ENCODE results near the gene ATG7.

ATG7 gene

GRCh38 chr3:11463591-11463990, 191.4 kb downstream of the ATG7 start:
- no peak for DNase-seq (ENCODE audit: low spot score)
- TF ChIP-seq CTCF (IDR thresholded peaks at IDR 0.05; ENCODE audit: extremely low read depth, insufficient read depth, missing control alignments): no peak
- in situ Hi-C loops (cut with MboI; ENCODE audit: low pct_unique_long_range_greater_than_20kb, low sequenced_read_pairs, unreplicated experiment): no loop called here

- no peak for DNase-seq (ENCODE audit: low spot score)
- in situ Hi-C loops (cut with MboI; ENCODE audit: low pct_unique_long_range_greater_than_20kb, low sequenced_read_pairs, unreplicated experiment): no loop called here
- no peak for TF ChIP-seq CTCF (IDR thresholded peaks at IDR 0.05; ENCODE audit: extremely low read depth, insufficient read depth, missing control alignments)
These were observed 192.2 kb downstream of the ATG7 start for GRCh38 chr3:11464356-11464755.

DNA sequence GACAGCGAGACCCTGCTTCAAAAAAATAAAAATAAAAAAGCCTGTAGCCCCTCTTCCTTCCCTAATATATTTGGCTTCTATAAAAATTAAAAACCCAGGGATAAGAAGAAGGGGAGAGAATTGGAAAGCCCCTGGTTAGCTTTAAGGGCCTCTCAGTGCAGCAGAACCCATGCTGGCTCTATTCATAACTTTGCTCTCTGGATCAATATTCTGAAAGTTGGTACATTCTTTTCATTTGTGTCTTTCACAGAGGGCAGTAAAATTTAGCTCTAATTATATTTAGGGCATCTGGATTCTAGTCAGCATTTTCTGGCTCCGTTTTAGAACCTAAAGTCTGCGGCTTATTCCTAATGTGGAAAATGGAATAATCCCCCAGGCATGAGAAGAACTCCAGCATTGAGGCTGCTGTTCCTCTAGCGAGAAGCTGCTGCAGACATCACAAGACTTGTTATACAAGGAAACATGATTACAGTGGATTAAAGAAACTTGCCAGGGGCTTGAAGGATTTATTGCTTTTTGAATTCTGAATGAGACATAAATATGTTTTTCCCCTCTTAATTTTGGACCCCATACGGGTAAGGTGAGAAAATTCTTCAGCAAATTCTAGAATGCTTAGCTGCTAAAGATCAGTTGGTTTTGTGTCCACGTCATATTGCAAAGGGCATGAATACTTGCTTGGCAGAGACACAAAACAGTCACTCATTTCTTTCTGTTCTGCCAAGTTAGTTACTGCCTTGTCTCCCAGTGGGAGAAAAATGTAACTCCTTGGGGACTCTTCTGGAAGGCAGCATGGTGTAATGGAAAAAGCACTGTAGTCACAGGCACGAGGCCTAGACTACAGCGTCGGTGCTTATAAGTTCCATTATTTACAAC, 193.8 kb downstream of the ATG7 start:
- TF ChIP-seq CTCF (IDR thresholded peaks at IDR 0.05; ENCODE audit: extremely low read depth, insufficient read depth, missing control alignments): no peak
- in situ Hi-C loops (cut with MboI; ENCODE audit: low pct_unique_long_range_greater_than_20kb, low sequenced_read_pairs, unreplicated experiment): no loop called here
- no peak for DNase-seq (ENCODE audit: low spot score)

GRCh38 chr3:11467875-11468274, 195.7 kb downstream of the ATG7 start:
- in situ Hi-C loops (cut with MboI; ENCODE audit: low pct_unique_long_range_greater_than_20kb, low sequenced_read_pairs, unreplicated experiment): no loop called here
- no peak for TF ChIP-seq CTCF (IDR thresholded peaks at IDR 0.05; ENCODE audit: extremely low read depth, insufficient read depth, missing control alignments)
- no peak for DNase-seq (ENCODE audit: low spot score)

- TF ChIP-seq CTCF (IDR thresholded peaks at IDR 0.05; ENCODE audit: extremely low read depth, insufficient read depth, missing control alignments): no peak
- in situ Hi-C loops (cut with MboI; ENCODE audit: low pct_unique_long_range_greater_than_20kb, low sequenced_read_pairs, unreplicated experiment): no loop called here
- no peak for DNase-seq (ENCODE audit: low spot score)
These were observed 198.0 kb downstream of the ATG7 start for GRCh38 chr3:11470031-11470853.

DNA sequence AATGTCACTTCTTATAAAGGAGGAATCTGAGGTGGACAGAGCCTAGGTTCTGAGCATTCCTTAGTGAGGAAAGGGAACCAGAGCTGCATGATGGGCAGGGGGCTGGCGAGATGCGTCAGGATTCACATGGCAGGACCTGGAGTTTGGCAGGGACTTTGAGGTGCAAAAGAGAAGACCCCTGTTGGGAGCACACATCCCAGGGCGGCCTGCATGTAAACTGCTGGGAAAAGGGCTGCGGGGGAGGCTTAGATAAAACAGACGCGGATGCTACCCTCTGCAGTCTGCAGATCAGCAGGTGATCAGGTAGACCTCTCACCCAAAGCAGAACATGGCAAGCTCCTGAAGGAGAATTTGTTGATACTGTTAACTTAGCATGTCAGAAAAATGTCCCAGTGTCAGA, 203.1 kb downstream of the ATG7 start:
- TF ChIP-seq CTCF (IDR thresholded peaks at IDR 0.05; ENCODE audit: extremely low read depth, insufficient read depth, missing control alignments): no peak
- in situ Hi-C loops (cut with MboI; ENCODE audit: low pct_unique_long_range_greater_than_20kb, low sequenced_read_pairs, unreplicated experiment): no loop called here
- DNase-seq (ENCODE audit: low spot score): no peak
